Fibroblast of peridontal ligament (primary cell): ENCODE measurements around the gene GFPT2.
"Not testable (repeated sequence)": the region's sequence is repeated elsewhere in the genome, so short reads cannot be mapped to it uniquely, and the experiment has no call there.

Source experiments
- DNase-seq: peaks from one replicate; pipeline ENCODE4 v3.0.0-alpha.2; 2010; ENCODE audit errors: extremely low read depth

Gene GFPT2

DNA sequence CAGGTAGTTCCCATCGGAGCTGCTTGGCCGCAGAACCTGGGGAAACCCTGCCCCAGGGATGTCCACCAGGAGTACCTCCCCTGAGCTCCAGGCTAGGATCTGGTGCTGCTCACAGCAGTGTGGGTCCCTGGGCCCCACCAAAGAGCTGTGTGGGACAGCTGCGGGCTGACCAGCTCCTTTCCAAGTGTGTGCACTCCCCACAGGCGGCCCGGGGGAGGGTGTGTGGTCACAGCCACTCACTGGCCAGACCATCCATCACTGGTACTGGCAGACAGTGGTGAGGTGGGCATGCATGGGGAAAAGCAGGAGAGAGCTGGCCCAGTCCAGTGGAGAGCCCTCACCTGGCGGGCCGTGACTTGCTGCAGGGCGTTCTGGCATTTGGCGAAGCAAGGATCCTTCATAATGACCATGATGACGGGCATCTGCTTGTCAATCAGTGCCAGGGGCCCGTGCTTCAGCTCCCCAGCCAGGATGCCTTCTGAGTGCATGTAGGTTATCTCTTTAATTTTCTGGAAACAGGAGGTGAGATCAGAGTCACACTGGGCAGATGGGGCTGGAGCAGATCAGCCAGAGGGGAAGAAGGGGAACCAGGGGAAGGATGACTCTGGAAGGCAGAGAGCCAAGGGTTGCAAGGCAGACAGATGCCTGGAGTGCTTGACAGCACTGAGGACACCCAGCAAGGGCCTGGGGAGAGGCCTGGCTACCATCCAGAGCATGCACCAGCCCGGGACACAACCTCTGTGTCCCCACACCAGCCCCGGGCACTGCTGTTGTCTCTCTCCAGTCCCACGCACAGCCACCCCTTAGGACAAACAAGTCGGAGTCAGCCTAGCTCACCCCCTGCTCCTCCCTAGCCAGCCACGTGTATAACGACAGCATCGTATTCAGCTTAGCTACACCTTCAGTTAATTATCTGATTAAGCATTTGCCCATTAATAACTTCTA lies 48.4 kb downstream of the GFPT2 start:
- DNase-seq, result no peak

DNA sequence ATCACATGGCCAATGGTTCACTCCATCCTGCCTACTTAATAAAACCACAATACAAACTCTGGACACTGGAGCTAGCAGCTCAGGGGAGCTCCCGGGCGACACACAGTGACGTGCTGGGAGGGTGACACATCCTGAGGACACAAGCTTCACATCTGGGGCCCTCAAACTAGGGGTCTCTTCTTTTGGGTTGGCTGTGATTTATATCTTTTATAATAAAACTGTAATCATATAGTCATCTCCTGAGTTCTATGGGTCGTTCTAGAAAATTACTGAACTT lies 49.2 kb downstream of the GFPT2 start:
- DNase-seq, result no peak

DNA sequence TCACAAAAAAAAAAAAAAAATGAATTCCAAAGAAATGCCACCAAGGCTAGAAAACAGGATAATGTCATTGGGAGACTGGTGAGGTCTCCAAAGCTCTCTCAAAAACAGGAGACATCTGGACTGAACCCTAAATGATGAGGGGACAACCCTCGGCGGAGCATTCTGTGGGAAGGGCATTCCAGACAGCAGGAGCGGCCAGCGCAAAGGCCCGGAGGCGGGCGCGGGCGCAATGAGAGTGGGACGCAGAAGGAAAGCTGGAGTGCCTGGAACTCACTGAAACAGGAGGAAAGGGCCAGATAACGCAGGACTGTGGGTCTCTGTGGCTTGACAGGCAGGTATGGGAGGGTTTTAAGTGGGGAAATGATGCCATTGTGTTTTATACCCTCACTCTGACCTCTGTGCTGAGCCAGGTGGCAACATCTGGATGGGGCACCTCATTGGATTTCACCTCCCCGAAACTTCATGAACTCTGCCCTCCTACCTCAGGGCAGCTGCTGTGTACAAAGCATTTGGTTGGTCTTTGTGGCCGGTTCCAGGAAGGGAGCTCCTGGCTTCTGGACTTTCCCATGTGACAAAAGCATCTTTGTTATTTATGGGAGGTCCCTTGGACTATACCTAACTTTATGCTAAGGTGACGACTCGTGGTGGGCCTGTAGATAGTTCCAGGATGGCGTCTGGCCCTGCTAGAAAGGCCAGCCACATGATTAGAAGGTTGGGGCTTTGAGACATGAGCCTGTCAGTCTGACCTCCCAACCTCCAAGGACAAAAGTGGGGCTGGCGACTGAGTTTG lies 49.7 kb downstream of the GFPT2 start:
- DNase-seq, result no peak

DNA sequence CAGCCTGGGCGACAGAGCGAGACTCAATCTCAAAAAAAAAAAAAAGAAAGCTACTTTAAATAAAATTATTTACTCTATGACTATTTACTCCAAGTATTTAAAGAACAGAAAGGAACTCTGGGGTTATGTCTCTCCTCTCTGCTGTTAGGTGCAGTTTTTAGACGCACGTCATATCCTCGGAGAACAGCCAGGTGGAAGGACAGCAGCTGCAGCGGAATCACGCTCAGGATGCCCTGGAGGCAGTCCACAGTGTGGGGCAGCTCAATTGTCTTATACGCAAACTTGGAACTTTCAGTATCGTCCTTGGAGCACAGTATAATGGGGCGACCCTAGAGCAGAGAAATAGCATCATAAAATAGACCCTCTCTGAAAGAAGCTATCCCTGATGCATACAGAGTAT lies 50.9 kb downstream of the GFPT2 start:
- DNase-seq, result no peak

DNA sequence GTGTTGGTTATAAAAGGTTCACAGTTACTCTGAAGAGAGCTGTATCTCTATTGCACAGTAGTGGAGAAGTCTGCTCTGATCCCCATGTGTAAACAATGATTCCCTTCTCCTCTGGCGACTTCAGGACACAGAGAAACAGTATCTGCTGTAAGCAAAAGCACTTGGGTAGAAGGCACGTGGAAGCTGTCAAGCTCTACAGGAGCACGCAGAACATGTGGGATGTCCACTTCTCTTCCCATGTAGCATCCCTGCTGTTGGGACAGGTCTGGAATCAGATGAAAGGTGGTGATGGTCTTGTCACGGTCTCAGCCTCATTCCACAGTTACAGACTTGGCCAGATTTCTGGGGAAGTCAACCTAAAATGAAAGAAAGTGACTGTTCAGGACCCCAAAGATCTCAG lies 51.9 kb downstream of the GFPT2 start:
- no peak for DNase-seq

DNA sequence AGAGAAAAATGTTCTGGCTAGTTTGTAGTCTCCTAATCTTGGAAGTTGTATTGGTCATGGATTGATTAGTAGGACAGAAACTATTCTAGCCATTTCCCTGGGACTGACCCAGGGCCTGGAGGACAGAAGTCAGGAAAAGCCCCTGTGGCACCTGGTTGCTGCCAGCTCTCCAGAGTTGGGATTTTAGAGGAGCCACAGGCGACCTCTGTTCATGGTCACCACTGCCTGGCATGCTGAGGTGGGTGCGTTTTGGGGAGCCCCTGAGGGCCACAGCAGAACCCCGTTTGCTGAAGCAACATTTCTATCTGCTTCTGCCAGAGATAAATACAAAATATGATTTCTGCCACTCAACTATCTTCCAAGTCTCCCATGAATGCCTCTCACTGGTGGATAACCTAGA lies 53.6 kb downstream of the GFPT2 start:
- no peak for DNase-seq

DNA sequence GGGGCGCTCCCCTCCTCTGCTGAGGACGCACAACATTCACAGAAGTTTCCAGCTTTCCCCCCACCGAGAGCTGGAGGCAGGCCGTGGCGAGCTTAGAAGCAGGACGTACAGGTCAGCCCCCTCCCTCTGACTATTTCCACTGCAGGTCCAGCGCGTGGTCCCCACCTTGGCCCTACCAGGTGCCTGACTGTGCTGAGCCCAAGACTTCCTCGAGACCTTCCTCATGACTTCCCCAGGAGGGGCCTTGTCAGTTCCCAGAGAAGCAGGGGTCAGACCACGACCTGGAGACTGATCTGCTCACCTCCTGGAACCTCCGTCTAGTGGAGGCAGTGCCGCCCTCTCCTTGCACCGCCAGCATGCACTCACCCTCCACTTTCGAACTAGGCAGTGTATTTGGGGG lies 54.1 kb downstream of the GFPT2 start:
- DNase-seq, result not testable (repeated sequence)

DNA sequence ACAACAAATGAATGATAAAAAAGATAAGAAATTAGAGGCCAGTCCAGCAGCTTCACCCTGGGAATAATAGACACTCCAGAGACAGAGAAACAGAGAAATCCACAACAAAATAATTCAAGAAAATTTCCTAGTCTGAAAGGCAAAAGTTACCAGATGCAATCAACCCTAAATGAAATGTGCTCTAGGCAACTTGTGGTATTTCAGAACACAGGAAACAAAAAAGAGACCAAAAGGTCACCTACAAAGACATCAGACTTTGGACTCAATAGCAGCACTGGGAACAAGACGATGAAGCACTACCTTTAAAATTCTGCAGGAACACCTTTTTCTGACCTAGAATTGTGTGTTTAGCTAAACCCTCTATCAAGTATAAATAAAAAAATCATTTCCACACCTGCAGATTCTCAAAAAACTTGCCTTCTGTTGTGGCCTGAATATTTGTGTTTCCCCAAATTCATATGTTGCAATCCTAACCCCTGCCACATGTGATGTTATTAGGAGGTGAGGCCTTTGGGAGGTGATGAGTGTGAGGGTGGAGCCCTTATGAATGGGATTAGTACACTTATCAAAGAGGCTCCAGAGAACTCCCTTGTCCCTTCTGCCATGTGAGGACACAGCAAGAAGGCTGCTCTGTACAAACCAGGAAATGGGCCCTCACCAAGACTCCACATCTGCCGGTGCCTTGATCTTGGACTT lies 55.4 kb downstream of the GFPT2 start:
- DNase-seq, result no peak

DNA sequence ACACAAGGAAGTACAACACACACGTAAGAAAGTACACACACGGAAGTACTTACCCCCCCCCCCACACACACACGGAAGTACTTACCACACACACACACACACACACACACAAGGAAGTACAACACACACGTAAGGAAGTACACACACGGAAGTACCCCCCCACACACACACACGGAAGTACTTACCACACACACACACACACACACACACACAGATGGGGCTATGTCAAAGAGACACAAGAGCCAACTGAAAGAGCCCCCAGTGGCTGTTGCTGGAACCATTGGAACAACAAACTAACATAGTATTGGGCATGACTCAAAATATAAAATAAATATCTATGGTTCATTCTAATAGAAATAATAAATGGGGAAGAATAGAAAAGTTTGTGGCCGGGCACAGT lies 56.4 kb downstream of the GFPT2 start:
- no peak for DNase-seq

DNA sequence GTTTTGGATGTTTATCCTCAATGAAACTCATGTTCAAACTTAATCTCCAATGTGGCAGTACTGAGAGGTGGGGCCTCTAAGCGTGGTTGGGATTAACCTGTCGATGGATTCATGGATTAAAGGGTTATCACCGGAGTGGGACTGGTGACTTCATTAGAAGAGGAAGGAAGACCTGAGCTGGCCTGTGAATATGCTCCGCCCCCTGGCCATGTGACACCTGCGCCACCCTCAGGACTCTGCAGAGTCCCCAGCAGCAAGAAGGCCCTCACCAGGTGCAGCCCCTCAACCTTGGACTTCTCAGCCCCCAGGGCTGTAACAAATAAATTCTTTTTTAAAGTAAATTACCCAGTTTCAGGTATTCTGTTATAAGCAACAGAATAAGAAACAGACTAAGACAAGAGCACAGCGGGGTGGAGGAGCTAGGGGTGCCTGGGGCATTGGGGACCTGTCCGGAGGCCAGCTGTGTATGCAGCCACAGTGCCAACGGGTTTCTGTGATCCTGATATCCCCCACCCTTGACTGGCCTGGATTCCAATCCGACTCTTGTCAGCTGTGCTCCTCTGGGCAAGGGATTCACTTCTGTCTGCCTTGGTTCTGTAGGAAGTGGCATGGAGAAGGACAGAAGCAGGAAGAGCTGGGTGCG lies 58.1 kb downstream of the GFPT2 start:
- no peak for DNase-seq

DNA sequence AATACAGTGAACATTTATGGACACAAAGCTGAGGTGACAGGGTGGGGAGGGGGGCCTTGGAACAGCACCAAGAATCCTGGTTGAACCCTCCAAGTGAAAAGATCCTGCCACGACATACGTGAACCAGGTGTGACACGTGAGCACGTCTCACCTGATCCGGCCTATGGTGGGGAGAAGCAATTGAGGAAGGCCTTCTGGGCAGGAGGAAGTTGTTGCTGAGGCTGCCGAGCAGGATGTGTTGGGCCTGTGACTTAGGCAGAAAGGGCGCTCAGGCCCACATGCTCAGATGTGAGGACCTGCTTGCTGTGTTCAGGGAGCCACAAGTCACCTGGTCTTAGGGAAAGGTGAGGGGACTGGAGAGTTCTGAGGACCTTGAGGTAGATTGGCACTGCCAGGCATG lies 58.7 kb downstream of the GFPT2 start:
- no peak for DNase-seq

DNA sequence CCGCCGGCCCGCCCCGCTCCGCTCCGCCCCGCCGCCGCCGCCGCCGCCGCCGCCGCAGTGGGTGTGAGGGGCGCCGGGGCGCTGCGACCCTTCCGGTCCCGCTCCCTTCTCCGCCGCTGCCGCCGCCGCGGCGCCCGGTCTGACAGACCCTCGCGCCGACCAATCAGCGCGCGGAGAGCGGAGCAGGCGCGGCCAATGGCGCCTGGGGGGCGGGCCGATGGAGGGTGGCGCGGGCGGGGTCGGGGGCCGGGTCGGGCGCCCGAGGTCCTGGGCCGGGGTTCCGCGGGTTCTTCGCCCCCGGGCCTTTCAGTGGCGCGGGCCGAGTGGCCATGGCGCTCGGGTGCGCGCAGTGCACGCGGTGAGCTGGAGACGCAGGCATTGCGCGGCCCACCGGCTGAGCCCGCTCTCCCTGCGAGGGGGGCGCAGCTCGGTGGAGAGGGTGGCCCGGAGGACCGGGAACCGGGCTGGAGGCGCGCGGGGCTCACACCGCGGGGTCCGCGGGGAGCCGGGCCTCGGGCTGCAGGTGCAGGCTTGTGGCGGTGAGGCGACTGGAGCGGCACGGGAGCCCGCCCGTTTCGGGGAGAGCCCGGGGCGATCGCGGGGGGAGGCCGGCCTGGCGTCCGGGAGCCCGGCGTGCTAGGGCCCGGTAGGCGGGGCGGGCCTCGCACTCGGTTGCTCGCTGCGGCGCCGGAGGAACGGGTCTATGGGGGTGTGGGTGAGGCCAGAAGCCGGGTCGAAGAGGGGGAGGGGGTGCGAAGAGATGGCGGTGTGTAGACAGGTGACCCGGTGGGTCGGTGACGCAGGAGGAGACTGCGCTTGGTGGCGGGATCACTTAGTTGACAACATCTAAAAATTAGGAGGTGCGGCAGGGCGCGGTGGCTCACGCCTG lies 60.9 kb downstream of the GFPT2 start, which contains the start of gene MAPK9:
Gene MAPK9, minus strand, starts transcription at position 141 of the 889 bp plus-strand sequence. CDS start 11,522 bp downstream, outside the sequence.
- DNase-seq, result peak; percentile 59

DNA sequence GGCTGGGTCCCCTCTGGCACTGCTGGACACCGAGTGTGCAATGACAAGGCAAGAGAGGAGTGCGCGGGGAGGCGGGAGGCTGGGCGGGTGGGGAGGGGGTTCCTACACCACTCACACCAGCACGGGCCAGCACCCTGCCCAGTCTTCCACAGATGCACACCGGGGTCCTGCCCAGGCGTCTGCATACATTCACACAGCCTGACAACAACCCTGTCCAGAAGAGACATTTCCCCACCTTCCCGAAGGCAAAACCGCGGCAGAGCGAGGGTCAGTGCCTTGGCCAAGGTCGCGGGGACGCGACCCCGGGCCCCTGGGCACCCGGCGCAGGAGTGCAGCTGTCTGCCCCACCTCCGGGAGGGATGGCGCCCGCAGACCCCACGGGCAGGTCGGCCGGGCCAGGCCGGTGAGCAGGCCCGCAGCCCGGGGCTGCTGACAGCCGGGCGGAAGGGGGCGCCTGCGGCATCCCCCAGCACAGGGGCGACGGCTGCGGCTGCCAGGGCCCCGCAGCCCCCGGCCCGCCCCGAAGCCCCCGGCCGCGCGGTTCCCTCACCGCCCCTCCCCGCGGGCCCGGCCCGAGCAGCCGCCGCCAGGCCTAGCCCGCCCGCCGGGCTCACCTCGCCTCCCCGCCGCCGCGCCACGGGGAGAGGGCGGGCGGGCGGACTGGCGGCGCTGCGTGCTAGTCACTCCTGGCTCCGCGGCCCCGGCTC lies 61.7 kb downstream of the GFPT2 start:
- DNase-seq, result no peak

DNA sequence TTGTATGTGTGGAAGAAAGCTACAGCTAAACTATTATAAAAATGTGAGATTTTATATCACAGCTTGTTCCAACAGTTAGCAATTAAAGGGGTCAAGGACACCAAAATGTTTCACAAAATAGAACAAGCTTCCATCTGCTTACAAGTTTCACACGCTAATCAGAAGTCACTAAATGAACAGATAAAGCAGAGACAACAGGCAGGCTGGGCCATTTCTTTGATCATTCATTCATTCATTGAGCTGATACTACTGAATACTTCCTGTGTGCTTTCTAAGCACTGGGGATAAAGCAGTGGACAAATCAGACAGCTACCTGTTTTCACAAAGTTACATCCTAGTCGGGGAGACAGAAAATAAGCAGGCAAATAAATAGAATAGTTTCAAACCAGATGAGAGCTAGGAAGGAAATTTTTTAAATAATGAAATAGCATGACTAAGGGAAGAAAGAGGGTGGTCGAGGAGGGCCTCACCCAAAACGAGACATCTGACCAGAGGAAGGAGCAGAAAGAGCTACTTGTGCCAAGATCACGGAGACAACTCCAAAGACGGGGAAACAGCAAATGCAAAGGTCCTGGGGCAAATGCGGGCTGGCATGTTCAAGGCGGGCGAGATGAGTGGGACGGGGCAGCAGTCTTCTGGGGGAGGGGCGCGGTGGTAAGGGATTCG lies 62.4 kb downstream of the GFPT2 start:
- no peak for DNase-seq

DNA sequence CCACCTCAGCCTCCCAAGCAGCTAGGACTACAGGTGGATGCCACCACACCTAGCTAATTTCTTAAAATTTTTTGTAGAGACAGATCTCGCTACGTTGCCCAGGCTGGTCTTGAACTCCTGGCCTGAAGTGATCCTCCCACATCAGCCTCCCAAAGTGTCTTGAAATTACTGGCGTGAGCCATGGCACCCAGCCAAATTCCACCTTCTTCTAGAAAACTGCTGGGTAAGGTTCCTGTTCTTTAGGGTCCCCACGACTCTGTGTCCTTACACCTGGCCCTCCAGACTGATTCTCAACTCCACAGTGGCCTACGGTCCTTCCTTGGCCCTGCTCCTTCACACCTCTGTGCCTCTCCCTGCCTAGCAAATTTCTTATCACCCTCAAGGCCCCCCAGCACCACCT lies 63.2 kb downstream of the GFPT2 start:
- DNase-seq, result no peak

DNA sequence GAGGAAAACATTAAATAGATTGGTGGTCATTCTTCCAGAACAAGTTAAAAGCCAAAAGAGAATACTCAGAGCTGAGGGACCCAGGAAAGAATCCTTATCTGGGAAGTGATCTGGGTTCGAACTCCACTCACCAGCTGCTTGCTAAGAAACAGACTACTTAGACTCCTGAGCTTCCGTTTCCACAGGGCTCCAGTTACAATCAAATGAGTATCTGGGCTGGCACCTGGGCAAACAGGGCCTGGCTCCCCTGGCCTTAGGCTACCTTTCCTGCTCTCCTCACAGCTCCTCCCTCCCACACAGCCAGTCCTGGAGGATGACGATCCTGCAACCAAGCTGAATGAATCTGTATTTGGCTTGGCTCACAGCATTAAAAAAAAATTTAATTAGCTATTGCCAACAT lies 63.7 kb downstream of the GFPT2 start:
- DNase-seq, result no peak

DNA sequence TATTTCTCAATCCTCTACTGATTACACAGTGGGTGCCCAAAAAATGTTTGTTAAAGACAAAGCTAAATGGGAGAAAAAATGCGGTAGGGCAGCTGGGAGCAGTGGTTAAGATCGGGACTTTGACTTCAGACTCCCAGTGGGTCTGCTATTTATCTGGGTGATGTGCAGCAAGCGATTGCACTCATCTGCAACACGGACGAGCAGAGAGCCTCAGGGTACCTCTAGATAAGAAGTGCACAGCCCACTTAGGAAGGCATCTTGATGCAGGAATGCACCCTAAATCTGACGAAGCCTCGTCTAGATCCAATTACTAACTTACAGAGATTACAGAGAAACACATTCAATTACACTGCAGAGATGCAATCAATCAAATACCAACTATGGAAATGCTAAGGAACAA lies 65.3 kb downstream of the GFPT2 start:
- DNase-seq, result no peak

DNA sequence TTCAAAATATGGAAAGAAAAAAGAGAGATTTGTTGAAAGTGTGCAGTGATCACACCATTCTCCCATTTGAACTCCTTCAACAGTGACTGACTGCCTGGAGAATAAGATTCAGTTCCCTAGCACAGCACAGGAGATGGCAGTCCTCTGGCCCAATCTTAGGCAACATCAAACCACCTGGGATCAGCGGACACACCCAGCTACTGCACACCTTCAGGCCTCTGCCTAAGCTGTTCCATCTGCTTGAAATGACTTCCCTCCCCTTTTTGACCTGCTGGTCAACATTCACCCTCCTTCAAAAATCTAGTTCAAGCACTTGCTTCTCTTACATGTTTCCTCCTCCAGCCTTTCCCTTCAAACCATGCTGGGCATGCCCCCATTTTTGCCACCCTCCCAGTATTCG lies 65.7 kb downstream of the GFPT2 start:
- no peak for DNase-seq

DNA sequence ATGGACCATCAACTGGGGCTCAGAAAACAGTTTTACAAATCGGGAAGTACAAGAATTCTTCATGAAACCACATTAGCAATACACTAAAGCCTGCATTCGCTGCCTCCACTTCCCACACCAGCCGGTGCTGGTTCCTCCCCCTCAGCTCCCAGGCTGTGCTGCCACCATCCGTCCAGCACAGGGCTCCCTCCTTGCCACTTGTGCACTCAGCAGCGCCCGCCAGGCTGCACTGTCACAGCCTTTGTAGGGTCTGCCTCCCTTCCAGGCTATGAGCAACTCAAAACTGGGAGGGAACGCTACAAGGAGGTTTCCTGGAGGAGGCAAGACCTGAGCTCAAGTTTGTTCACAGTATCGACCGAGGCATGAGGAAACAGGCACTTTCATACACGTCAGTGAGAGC lies 69.0 kb downstream of the GFPT2 start:
- DNase-seq, result no peak
